Dedifferentiated amniotic fluid mesenchymal stem cell (primary cell): Measurements from ENCODE around the gene STK32B.
"Not testable (repeated sequence)": the region's sequence is repeated elsewhere in the genome, so short reads cannot be mapped to it uniquely, and the experiment has no call there.

Experiments used
- DNase-seq: peaks from one replicate; pipeline ENCODE4 v3.0.0-alpha.2; 2016; ENCODE audit errors: extremely low spot score

STK32B gene

GRCh38 chr4:5206016-5206790 is 154.9 kb downstream of the STK32B start:
- DNase-seq, result peak; percentile 72

- no peak for DNase-seq
These were observed 158.6 kb downstream of the STK32B start for GRCh38 chr4:5209862-5210261.

GRCh38 chr4:5211282-5211839 is 160.1 kb downstream of the STK32B start:
- no peak for DNase-seq

- DNase-seq, result no peak
These were observed 161.2 kb downstream of the STK32B start for GRCh38 chr4:5212255-5213013.

GRCh38 chr4:5213087-5213595 is 161.9 kb downstream of the STK32B start:
- no peak for DNase-seq

GRCh38 chr4:5215321-5215720 is 164.0 kb downstream of the STK32B start:
- DNase-seq, result no peak

- DNase-seq, result no peak
These were observed 166.1 kb downstream of the STK32B start for GRCh38 chr4:5217421-5217820.

- DNase-seq, result no peak
These were observed 167.2 kb downstream of the STK32B start for GRCh38 chr4:5218376-5219069.

GRCh38 chr4:5220028-5220427 is 168.7 kb downstream of the STK32B start:
- no peak for DNase-seq

GRCh38 chr4:5222047-5222446 is 170.8 kb downstream of the STK32B start:
- DNase-seq, result no peak

GRCh38 chr4:5222951-5223350 is 171.7 kb downstream of the STK32B start:
- DNase-seq, result no peak

- no peak for DNase-seq
These were observed 173.1 kb downstream of the STK32B start for GRCh38 chr4:5224340-5224739.

GRCh38 chr4:5232549-5232948 is 181.3 kb downstream of the STK32B start:
- DNase-seq, result no peak

- DNase-seq, result no peak
These were observed 185.9 kb downstream of the STK32B start for GRCh38 chr4:5237086-5237660.

- peak; percentile 69 for DNase-seq
These were observed 186.9 kb downstream of the STK32B start for GRCh38 chr4:5238173-5238572.

GRCh38 chr4:5247061-5247460 is 195.8 kb downstream of the STK32B start:
- not testable (repeated sequence) for DNase-seq

GRCh38 chr4:5247735-5248134 is 196.5 kb downstream of the STK32B start:
- no peak for DNase-seq

GRCh38 chr4:5249727-5250126 is 198.4 kb downstream of the STK32B start:
- DNase-seq, result no peak

- DNase-seq, result not testable (repeated sequence)
These were observed 199.3 kb downstream of the STK32B start for GRCh38 chr4:5250536-5250935.

GRCh38 chr4:5256421-5256820 is 205.1 kb downstream of the STK32B start:
- DNase-seq, result no peak

- DNase-seq, result no peak
These were observed 205.8 kb downstream of the STK32B start for GRCh38 chr4:5257086-5257485.

GRCh38 chr4:5259471-5259870 is 208.2 kb downstream of the STK32B start:
- DNase-seq, result no peak
